Measurements from ENCODE around the gene SPRN.
"Not testable (repeated sequence)": the region's sequence is repeated elsewhere in the genome, so short reads cannot be mapped to it uniquely, and the experiment has no call there.

SPRN gene

DNA sequence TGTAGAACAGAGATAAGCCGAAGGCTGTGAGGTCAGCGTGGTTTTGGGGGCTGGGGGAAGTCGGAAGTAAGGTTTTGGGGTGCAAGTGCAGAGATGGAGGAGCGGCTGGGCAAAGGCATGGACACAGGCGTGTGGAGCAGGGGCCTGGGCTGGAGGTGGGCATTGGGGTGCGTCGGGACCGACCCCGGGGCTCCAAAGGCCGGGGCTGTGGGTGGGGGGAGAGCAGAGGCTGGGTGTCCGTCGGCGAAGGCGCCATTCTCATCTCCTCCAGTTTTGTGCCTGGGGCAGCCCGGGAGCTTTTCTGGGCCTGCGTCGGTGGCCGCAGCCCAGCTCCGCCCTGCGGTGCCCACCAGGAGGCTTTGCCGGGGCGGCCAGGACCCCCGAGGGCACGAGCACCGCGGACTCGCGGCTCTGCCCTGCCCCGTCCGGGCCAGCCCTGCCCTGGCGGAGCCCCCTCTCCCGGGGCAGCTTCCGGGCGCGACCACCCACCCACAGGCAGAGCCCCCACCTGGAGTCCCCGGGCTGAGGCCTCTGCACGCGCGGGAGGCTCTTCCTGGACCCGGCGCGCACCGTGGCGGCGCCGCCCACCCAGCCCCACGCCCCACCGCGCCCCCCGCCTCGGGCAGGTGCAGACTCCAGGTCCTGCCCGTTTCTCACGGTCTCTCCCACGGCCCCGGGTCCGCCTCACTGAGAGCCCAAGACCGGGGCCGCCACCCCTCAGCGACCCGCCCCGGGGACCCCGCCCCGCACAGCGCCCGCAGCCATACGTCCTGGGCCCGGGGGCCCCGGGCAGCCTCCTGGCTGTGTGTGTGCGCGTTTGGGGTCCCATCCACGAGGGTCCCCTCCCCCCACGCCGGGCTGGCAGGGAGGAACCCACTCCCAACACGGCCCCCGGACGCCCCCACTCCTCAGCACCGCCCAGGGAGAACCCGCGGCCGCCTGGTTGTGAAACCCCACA, 21.6 kb upstream of the SPRN start:
- Mint-ChIP-seq H3K27me3 (peaks cover 6% of the 10 kb centered on the region), H3K36me3 (peaks cover 14% of the 10 kb centered on the region), H3K4me1 (peaks cover 7% of the 10 kb centered on the region), H3K27ac (no peak overlapping the region), H3K4me3 (no peak overlapping the region), H3K9me3 (peaks cover 21% of the 10 kb centered on the region)

DNA sequence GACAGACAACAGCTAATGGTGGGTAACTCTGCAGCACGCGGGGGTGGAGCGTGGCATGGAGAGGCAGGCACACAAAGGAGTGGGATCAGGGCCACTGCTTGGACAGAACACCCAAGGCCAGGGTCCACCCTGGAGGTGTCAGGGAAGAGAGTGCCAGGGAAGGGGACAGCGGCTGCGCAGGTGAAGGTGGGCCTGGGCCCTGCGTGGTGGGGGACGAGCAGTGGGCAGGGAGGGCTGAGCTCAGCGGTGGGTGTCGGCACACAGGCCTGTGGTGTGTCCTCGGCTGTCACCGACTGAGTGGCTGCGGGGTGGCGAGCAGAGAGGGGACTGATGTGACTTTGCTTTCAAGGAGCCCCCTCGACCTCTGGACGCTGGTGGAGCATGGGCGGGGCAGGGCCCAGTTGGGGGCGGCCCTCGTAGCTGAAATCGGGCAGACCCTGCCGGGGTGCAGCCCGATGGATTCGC, 20.9 kb upstream of the SPRN start:
- Mint-ChIP-seq H3K4me1 (peaks cover 7% of the 10 kb centered on the region), H3K36me3 (peaks cover 14% of the 10 kb centered on the region), H3K4me3 (no peak overlapping the region), H3K27ac (no peak overlapping the region), H3K9me3 (peaks cover 21% of the 10 kb centered on the region), H3K27me3 (peaks cover 6% of the 10 kb centered on the region)

DNA sequence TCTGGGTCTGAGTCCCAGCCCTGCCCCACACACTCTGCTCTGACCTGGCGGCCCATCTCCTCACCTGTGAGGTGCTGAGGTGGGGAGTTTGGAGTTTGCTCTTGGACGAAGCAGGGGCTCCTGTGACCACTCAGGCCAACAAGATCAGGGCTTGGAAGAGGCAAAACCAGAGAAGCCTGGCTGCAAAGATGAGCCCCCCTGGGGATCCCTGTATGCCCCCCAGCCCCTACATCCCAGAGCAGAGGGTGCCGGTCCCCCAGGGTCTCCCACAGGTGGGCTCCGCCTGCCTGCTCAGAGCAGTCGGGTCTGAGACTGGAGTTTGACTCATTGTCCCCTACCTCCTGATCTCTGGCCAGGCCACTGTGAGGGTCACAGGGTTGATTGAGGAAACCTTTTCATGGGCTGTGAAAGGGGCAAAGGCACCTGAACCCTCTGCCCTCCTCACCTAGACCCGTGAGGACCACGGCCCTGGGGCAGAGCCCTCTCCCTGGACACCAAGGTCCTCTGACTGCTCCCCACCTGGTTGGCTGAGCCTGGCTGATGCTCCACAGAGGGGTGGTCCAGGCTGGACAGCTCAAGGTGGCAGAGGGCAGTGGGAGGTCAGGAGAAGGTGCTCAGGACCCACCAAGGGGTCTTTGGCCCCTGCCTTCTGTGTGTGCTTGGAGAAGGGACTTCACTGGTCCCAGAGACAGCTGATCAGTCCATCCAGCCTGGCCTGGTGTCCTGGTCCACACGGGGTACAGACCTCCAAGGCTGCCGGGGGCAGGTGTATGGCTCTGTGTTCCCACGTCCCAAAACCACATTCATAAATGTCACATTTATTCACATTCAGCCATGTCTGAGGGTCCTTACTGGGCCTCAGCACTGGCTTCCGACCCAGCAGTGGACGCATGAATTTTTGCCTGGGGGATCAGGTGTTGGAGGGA, 20.2 kb upstream of the SPRN start:
- no peak overlapping the region for H3K4me3 Mint-ChIP-seq
- peaks cover 6% of the 10 kb centered on the region for H3K27me3 Mint-ChIP-seq
- peaks cover 14% of the 10 kb centered on the region for H3K36me3 Mint-ChIP-seq
- H3K4me1 Mint-ChIP-seq, result peaks cover 7% of the 10 kb centered on the region
- peaks cover 21% of the 10 kb centered on the region for H3K9me3 Mint-ChIP-seq
- no peak overlapping the region for H3K27ac Mint-ChIP-seq

DNA sequence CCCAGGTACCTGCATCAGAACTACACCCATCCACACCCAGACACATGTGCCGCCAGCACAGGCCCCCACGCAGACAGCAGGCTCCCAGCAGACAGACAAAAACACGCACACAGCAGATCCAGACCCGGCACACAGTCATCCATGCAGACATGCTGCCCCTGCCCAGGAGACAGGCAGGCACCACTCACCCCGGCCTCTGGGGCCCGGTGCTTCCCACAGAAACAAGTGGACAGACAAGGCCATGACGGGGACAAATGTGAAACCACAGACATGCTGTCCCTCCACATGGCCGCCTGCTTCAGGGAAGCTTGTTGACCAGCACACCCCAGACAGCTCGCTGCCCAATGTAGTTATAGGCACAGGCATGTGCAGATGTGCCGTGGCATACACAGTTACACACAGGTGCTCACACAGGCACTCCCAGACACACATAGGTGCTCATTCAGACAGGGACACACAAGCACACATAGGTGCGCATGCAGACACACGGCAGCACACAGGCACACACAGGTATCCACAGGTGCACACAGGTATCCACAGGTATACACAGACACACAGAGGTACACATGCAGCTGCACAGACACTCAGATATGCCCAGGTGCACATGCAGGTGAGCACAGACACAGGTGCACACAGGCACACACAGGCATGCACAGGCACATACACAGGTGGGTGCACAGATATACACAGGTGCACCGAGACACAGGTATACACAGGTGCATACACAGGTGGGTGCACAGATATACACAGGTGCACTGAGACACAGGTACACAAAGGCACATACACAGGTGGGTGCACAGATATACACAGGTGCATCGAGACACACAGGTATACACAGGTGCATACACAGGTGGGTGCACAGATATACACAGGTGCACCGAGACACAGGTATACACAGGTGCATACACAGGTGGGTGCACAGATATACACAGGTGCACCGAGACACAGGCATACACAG, 18.8 kb upstream of the SPRN start:
- peaks cover 14% of the 10 kb centered on the region for H3K36me3 Mint-ChIP-seq
- H3K27me3 Mint-ChIP-seq, result peaks cover 6% of the 10 kb centered on the region
- peaks cover 15% of the 10 kb centered on the region for H3K9me3 Mint-ChIP-seq
- H3K27ac Mint-ChIP-seq, result no peak overlapping the region
- H3K4me1 Mint-ChIP-seq, result peaks cover 7% of the 10 kb centered on the region
- no peak overlapping the region for H3K4me3 Mint-ChIP-seq

DNA sequence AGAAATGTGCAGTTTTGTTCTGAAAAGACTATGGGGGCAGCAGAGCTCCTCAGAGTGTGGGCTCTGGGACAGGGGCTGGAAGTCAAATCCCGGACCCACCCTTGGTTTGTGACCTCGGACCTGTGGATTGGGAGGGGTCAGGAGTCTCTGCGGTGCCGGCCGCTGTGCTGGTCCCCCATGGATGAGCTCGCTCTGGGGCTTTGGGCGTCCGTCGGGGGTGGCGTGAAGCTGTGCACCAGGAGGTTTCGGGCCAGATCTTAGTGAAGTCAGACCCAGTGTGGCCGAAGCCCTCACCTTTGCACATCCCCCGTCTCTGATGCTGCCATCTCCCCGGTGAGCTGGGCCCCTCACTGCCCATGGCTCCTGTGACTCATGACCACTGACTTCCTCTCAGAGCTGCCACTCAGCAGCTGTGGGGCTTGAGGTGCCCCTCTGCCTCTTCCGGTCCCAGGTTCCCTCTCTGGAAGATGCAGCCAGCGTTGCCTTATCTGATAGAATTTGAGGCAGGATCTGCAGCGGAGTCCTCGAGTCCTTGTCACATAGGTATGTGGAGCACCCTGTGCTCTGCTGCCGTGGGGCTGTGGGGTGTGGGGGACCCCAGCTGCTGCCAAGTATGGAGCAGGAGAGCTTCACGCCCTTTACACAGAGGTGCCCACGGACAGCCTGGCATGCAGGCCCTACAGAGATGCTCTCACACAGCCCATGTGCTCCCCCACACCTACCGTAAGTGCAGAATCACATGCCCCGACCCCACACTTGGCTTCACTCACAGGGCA, 18.0 kb upstream of the SPRN start:
- Mint-ChIP-seq H3K9me3 (peaks cover 8% of the 10 kb centered on the region), H3K27me3 (peaks cover 6% of the 10 kb centered on the region), H3K4me3 (no peak overlapping the region), H3K36me3 (peaks cover 6% of the 10 kb centered on the region), H3K27ac (no peak overlapping the region), H3K4me1 (peaks cover 7% of the 10 kb centered on the region)

DNA sequence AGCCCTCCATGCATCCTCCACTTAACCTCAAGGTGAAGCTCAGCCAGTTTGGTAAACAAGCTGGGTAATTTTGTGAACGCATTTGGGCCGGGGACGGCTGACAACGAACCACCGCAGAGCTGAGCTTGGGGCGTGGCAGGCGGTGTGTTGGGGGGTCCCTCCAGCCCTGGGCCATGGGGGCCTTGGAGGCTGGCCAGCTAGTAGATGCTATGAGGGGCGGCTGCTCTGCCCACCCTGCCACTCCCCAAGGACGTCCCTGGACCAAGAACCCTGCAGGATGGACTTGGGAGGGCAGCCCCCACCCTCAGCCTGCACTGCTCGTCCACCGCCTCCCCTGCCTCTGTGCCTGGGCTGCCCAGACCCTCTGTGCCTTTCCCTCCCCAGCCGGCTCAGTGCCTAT, 17.4 kb upstream of the SPRN start:
- no peak overlapping the region for H3K4me3 Mint-ChIP-seq
- peaks cover 6% of the 10 kb centered on the region for H3K27me3 Mint-ChIP-seq
- H3K36me3 Mint-ChIP-seq, result peaks cover 3% of the 10 kb centered on the region
- peaks cover 7% of the 10 kb centered on the region for H3K4me1 Mint-ChIP-seq
- peaks cover 3% of the 10 kb centered on the region for H3K9me3 Mint-ChIP-seq
- H3K27ac Mint-ChIP-seq, result no peak overlapping the region

DNA sequence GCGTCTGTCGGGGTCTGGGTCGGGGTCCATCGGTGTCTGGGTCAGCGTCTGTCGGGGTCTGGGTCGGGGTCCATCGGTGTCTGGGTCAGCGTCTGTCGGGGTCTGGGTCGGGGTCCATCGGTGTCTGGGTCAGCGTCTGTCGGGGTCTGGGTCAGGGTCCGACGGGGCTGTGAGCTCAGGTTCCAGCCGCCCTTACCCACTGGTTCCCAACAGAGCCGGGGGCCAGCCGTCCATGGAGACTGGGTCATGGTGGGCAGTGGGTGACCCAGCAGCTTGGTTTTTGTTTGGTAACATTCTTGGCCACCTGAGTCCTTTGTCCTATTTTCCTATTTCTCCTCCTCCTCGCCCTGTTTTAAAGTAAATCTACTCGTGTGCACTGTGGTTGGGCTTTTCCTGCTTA, 16.9 kb upstream of the SPRN start:
- H3K4me3 Mint-ChIP-seq, H3K4me1 Mint-ChIP-seq, H3K27me3 Mint-ChIP-seq, H3K9me3 Mint-ChIP-seq, H3K36me3 Mint-ChIP-seq, H3K27ac Mint-ChIP-seq: not testable (repeated sequence)

DNA sequence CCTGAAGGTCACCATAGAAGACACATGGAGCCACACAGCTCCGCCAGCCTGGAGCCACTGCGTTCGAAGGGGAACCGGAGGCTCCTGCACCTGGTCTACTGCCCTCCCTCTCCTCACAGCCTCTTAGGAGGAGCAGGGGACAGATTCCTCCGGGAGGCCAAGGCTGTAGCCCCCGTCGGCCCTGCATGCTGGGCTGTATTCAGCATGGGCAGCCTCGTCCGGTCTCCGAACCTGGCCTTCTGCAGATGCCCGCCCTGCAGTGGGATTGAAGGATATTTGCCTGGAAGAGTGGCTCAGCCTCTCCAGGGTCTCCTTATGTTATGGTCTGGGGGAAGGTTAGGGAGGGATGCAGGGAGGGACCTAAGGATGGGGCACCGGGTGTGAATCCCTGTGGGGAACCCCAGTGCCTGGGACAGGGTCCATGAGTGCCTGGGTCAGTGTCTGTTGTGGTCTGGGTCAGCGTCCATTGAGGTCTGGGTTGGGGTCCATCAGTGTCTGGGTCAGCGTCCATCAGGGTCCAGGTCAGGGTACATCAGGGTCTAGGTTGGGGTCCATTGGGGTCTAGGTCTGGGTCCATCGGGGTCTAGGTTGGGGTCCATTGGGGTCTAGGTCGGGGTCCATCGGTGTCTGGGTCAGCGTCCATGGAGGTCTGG, 16.3 kb upstream of the SPRN start:
- H3K9me3 Mint-ChIP-seq, result no peaks in the 10 kb centered on the region
- peaks cover 2% of the 10 kb centered on the region for H3K36me3 Mint-ChIP-seq
- H3K4me3 Mint-ChIP-seq, result no peak overlapping the region
- peaks cover 7% of the 10 kb centered on the region for H3K27me3 Mint-ChIP-seq
- H3K27ac Mint-ChIP-seq, result no peak overlapping the region
- H3K4me1 Mint-ChIP-seq, result peaks cover 7% of the 10 kb centered on the region

DNA sequence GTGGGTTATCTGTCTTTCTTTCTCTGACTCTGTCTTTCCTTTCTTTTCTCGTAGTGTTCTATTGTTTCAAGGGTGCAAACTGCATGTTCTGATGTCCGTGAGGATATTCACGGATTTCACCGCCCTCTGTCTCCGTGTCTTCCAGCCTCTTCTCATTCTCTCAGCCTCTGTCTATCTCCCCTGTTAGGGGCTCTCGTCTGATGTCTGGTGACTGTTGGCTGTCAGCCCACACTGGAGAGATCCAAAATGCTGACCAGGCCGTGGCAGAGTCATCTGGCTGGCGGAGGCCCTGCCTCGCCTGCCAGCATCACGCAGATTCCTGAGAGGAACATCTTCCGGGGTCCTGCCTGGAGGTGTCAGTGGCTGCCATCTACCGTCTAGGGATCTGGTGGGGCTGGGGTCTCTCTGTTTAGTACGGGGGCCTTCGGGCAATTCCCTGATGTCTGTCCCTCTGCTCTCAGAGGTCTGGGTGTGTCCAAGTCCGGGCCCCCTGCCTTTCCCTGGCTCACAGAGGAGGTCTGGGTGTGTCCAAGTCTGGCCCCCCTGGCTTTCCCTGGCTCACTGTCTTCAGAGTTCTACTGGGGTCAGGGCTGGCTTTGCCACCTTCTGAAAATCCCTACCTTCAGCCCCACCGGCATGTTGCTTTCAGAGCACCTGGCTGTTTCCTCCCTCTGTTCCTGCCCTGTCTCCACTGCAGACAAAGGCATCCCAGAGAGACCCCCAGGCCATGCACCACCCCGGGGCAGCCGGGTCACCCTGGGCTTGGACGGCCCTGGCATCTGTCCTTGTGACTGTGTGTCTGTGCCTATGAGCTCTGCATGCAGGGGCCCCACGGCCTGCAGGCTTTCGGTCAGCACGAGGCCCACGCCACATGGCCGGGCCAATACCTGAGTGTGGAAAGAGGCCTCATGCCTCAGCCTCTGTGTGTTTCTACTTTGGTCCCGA, 15.4 kb upstream of the SPRN start:
- Mint-ChIP-seq H3K9me3 (no peaks in the 10 kb centered on the region), H3K36me3 (peaks cover 3% of the 10 kb centered on the region), H3K27me3 (peaks cover 8% of the 10 kb centered on the region), H3K4me3 (no peak overlapping the region), H3K27ac (no peak overlapping the region), H3K4me1 (peaks cover 7% of the 10 kb centered on the region)

DNA sequence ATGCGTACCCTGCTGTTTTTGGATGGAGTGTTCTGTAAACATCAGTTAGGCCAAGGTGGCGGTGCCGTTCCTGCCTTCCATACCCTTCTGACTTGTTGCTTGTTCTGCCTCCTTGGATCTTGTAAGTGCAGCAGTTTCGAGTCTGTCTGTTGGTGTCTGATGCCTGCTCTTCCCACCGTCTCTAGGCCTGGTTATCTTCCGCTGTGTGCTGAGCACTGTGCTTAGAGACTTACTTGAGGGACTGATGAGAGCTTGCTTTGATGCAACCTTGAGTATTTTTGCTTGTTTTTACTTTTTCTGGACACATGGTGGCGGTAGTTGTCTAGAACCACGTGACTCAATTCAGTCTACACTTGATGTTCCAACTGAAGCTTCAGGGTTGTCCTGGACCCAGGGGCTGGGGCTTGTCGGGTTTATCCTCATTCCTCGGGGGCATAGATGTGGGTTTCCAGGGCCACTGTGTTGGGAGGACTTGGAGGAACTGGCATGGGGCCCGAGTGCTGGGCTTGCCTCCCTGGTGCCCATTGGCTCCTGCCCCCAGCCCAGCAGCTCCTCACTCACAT, 14.4 kb upstream of the SPRN start:
- Mint-ChIP-seq H3K9me3 (no peaks in the 10 kb centered on the region), H3K36me3 (peaks cover 3% of the 10 kb centered on the region), H3K4me3 (no peak overlapping the region), H3K4me1 (peaks cover 7% of the 10 kb centered on the region), H3K27ac (no peak overlapping the region), H3K27me3 (peaks cover 8% of the 10 kb centered on the region)

DNA sequence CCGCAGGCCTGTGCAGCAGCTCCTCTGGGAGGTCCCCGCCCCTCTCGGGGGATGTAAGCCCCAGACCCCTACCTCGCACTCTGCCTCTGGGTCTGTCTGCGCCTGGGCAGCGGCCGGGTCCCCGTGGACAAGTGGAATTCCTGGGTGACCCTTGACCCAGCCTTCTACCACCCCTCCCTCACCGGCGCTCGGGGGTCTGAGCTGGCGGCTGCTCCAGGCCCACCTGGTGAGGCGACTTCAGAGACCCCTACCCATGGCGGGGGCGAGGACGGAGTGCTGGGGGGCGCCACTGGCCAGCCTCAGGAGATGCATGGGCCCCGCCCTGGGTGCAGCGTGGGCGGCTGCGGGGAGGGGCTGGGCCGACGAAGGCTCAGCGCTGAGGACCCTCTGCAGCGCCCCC, 8.4 kb upstream of the SPRN start:
- H3K4me3 Mint-ChIP-seq, result not testable (repeated sequence)

DNA sequence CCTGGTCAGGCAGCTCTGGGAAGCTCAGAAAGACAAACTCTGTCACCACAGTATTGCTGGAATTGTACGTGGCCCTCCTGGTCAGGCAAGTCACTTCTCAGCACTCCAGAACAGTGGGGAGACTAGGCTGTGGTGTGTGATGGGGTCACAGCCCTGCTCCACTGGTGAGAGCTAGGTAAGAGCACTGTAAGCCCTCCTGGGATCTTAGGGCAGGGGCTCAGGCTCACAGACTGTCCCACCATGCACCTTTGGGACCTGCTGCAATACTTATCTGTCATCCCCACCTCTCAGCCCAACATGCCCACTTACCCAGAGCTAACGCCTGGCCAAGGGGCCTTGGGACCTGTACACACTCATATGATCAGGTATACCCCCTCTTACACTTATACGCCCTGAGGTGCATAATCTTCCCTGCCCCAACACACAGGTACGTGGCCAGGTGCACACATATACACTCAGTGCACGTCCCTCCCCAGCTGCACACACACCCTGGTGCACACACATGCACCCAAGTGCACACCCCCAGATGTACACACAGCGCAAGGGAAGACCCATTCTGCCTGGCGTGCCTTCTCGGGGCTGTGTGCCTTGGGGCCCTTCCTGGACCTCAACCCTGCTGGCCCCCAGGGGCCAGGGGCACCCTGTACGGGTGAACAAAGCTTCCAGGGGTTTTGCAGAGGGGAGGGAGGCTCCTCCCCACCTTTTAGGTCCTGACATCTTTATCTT, 7.6 kb upstream of the SPRN start:
- H3K9me3 Mint-ChIP-seq, H3K36me3 Mint-ChIP-seq, H3K27ac Mint-ChIP-seq, H3K4me1 Mint-ChIP-seq, H3K4me3 Mint-ChIP-seq, H3K27me3 Mint-ChIP-seq: not testable (repeated sequence)

More for the DNA sequence above, 8.4 kb upstream of the SPRN start:
- H3K4me1 Mint-ChIP-seq, H3K27me3 Mint-ChIP-seq, H3K9me3 Mint-ChIP-seq, H3K36me3 Mint-ChIP-seq, H3K27ac Mint-ChIP-seq: not testable (repeated sequence)
